Right cardiac atrium (tissue), 5 donors: ENCODE data around the gene DGKQ. TPM values are rescaled to one million over a fixed set of nuclear protein-coding genes. Genes with fewer than 3 reads are reported as not detected.
"Not testable (repeated sequence)": the region's sequence is repeated elsewhere in the genome, so short reads cannot be mapped to it uniquely, and the experiment has no call there.

ENCODE experiments used
- ATAC-seq, 2 donors: fragments of 200-7000 bp; cut with Tn5 transposase; one replicate each; pipeline versions ENCODE4 v1.8.0 to v1.9.1; 2020; ENCODE audit warnings: moderate library complexity in 2 of 2, mild to moderate bottlenecking in 1 of 2
- DNase-seq, 3 donors: peaks; one replicate each; pipeline ENCODE4 v3.0.0-alpha.2; 2020
- H3K27ac ChIP-seq: one replicate; pipeline ENCODE4 v1.5.1; 2013; ENCODE audit warnings: mild to moderate bottlenecking, low read length, control low read depth, moderate library complexity
- H3K27me3 ChIP-seq: one replicate; pipeline ENCODE4 v1.6.1; 2013; ENCODE audit not compliant: control insufficient read depth, insufficient read depth
- H3K4me1 ChIP-seq: one replicate; pipeline ENCODE4 v1.6.1; 2013; ENCODE audit warnings: low read length; ENCODE audit not compliant: control insufficient read depth, insufficient read depth
- H3K4me3 ChIP-seq: one replicate; pipeline ENCODE4 v1.5.1; 2013; ENCODE audit warnings: low read length, control low read depth
- H3K9me3 ChIP-seq: one replicate; pipeline ENCODE4 v1.6.1; 2013; ENCODE audit warnings: low read length; ENCODE audit not compliant: control insufficient read depth
- WGBS: extraction: QIAGEN DNeasy Blood & Tissue Kit; methylation state at CpG from one replicate; pipeline ENCODE4 v1.1.7; 2013; 5-methylcytosine and 5-hydroxymethylcytosine counted together
- intact Hi-C, 4 donors: fragments of 100-400 bp; cut with DNase I; formaldehyde crosslinking; loops; one replicate each; pipeline versions ENCODE4 v1.11.0 to v1.14.0; 2022 to 2023
- polyA plus RNA-seq: library from polyadenylated mRNA; stranded (reverse); fragments of 200-250 nt; gene quantifications from one replicate; pipeline ENCODE4 v1.2.3, GENCODE V29; 2013
- total RNA-seq, 4 donors: library from RNA; stranded (reverse); fragmentation: NEBNext Ultra II Directional; extraction: Animal tissue kit (Norgen Biotek cat#: 25700); gene quantifications; one replicate each; pipeline ENCODE4 v1.2.1, GENCODE V29; 2021
- donor health status: healthy with polysubstance abuse.
- donor health status: DM: no; HTN: yes; CAD: no.
- donor health status: DM: no; HTN: no; CAD: no.
- donor health status: DM: no; HTN: yes; CAD: no; lungs with severe emphysema.
- donor health status: DM: yes; HTN: yes; CAD: no.

Gene DGKQ
- total and polyA plus RNA-seq, 5 donors: 3.6 to 4.9 (median 4.5) TPM

- DNase-seq (peak in 1 of 3 donors; percentile 13), ATAC-seq (no peak)
- Histone ChIP-seq H3K9me3 (no peaks in the 10 kb centered on the region), H3K27me3 (no peaks in the 10 kb centered on the region), H3K4me1 (no peaks in the 10 kb centered on the region), H3K4me3 (peak overlapping the region; percentile 7), H3K27ac (no peak overlapping the region)
- WGBS: 83% methylated on average over 15 of the region's 15 CpGs
- intact Hi-C loops: loop anchor here in 1 of 4 donors (10.0 kb wide), 1 partner anchor 230 kb away; no protein-coding TSS in a partner anchor
Observed at GRCh38 chr4:984336-985054, 11.1 kb upstream of the DGKQ start.

- DNase-seq: peak in 1 of 3 donors; percentile 16
- no peak for ATAC-seq
- 95% methylated on average over 15 of the region's 15 CpGs for WGBS
- intact Hi-C loops: loop anchor here in 1 of 4 donors (10.0 kb wide), 1 partner anchor 228 kb away; no protein-coding TSS in a partner anchor
- Histone ChIP-seq H3K9me3 (no peaks in the 10 kb centered on the region), H3K27me3 (no peaks in the 10 kb centered on the region), H3K27ac (no peak overlapping the region), H3K4me3 (no peak overlapping the region), H3K4me1 (no peaks in the 10 kb centered on the region)
Observed at GRCh38 chr4:982814-983213, 9.4 kb upstream of the DGKQ start.

GRCh38 chr4:982291-982690 is 8.9 kb upstream of the DGKQ start:
- no peaks in the 10 kb centered on the region for H3K27me3 ChIP-seq
- no peaks in the 10 kb centered on the region for H3K4me1 ChIP-seq
- WGBS: 92% methylated on average over 17 of the region's 17 CpGs
- intact Hi-C loops: loop anchor here in 1 of 4 donors (10.0 kb wide), 1 partner anchor 227 kb away; no protein-coding TSS in a partner anchor
- no peaks in the 10 kb centered on the region for H3K9me3 ChIP-seq
- ATAC-seq (no peak), DNase-seq (peak in 2 of 3 donors; percentile 35 to 50)
- no peak overlapping the region for H3K4me3 ChIP-seq
- H3K27ac ChIP-seq: no peak overlapping the region

- Histone ChIP-seq H3K27ac (no peak overlapping the region), H3K4me1 (no peaks in the 10 kb centered on the region), H3K27me3 (no peaks in the 10 kb centered on the region), H3K9me3 (no peaks in the 10 kb centered on the region), H3K4me3 (no peak overlapping the region)
- intact Hi-C loops: no loop called here
- ATAC-seq (peak in 1 of 2 donors; percentile 27), DNase-seq (peak in 1 of 3 donors; percentile 54)
- 52% methylated on average over 20 of the region's 20 CpGs for whole genome bisulfite sequencing
Observed at GRCh38 chr4:978957-979701, 5.8 kb upstream of the DGKQ start.

GRCh38 chr4:976016-976415 is 2.6 kb upstream of the DGKQ start:
- ATAC-seq, H3K27ac ChIP-seq, H3K4me3 ChIP-seq, H3K4me1 ChIP-seq, H3K27me3 ChIP-seq, intact Hi-C loops, H3K9me3 ChIP-seq: not testable (repeated sequence)
- DNase-seq: peak in 1 of 3 donors; percentile 13
- 96% methylated on average over 23 of the region's 25 CpGs for WGBS

- Histone ChIP-seq H3K4me3 (no peak overlapping the region), H3K9me3 (no peaks in the 10 kb centered on the region), H3K27ac (no peak overlapping the region), H3K27me3 (no peaks in the 10 kb centered on the region), H3K4me1 (peaks cover 3% of the 10 kb centered on the region)
- DNase-seq: peak in 2 of 3 donors; percentile 47 to 52
- WGBS: 95% methylated on average over 9 of the region's 9 CpGs
- intact Hi-C loops: no loop called here
- no peak for ATAC-seq
Observed at GRCh38 chr4:974668-975067, 1.3 kb upstream of the DGKQ start.

GRCh38 chr4:972651-973424 is 531 bp downstream of the DGKQ start:
- H3K9me3 ChIP-seq: no peaks in the 10 kb centered on the region
- intact Hi-C loops: no loop called here
- WGBS: under 1% methylated on average over 65 of the region's 65 CpGs
- no peak overlapping the region for H3K27ac ChIP-seq
- ATAC-seq (peak; percentile 6 to 29), DNase-seq (peak; percentile 19 to 81 (median 80))
- H3K4me1 ChIP-seq: peaks cover 3% of the 10 kb centered on the region
- H3K27me3 ChIP-seq: no peaks in the 10 kb centered on the region
- peak overlapping the region; percentile 82 for H3K4me3 ChIP-seq

GRCh38 chr4:971666-972500 is 1.5 kb downstream of the DGKQ start:
- intact Hi-C loops: no loop called here
- H3K27me3 ChIP-seq: no peaks in the 10 kb centered on the region
- no peak for ATAC-seq
- no peak overlapping the region for H3K4me3 ChIP-seq
- WGBS: 65% methylated on average over 24 of the region's 24 CpGs
- peaks cover 3% of the 10 kb centered on the region for H3K4me1 ChIP-seq
- no peak overlapping the region for H3K27ac ChIP-seq
- peak; percentile 17 to 56 (median 42) for DNase-seq
- no peaks in the 10 kb centered on the region for H3K9me3 ChIP-seq

- Histone ChIP-seq H3K27me3 (no peaks in the 10 kb centered on the region), H3K4me3 (no peak overlapping the region), H3K4me1 (peaks cover 3% of the 10 kb centered on the region), H3K27ac (no peak overlapping the region), H3K9me3 (no peaks in the 10 kb centered on the region)
- ATAC-seq (no peak), DNase-seq (peak in 2 of 3 donors; percentile 37 to 43)
- intact Hi-C loops: no loop called here
- 82% methylated on average over 17 of the region's 17 CpGs for WGBS
Observed at GRCh38 chr4:970854-971520, 2.4 kb downstream of the DGKQ start.
